Measurements from ENCODE around the gene UGT3A1. TPM values are rescaled to one million over a fixed set of nuclear protein-coding genes. Genes with fewer than 3 reads are reported as not detected.

Gene UGT3A1
- total RNA-seq, 1 experiment from 2014 or later: not detected

GRCh38 chr5:36007366-36007765, 16.2 kb upstream of the UGT3A1 start:
- Histone ChIP-seq H3K4me3 (ENCODE audit: low read depth, low read length) (no peak overlapping the region), H3K36me3 (ENCODE audit: control insufficient read depth, insufficient read depth, low read length) (no peaks in the 10 kb centered on the region), H3K9me3 (peaks cover 17% of the 10 kb centered on the region), H3K4me1 (no peaks in the 10 kb centered on the region), H3K27me3 (replicated peaks; ENCODE audit: control insufficient read depth, insufficient read depth, low read length) (no peaks in the 10 kb centered on the region)
- BruUV-seq (replicated peaks): no TSS peak
- DNase-seq: no peak
- no peak for TF ChIP-seq CTCF (IDR thresholded peaks at IDR 0.05; ENCODE audit: insufficient read depth in 1 of 2, low read depth in 1 of 2, low read length in 1 of 2, severe bottlenecking in 1 of 2, unreplicated experiment in 1 of 2)
- no peak overlapping the region for H3K4me3 Mint-ChIP-seq (ENCODE audit: unreplicated experiment)
- H3K27ac Mint-ChIP-seq (ENCODE audit: unreplicated experiment): no peak overlapping the region
- CTCF ChIA-PET: no interaction called here
- H3K4me1 Mint-ChIP-seq (ENCODE audit: low read depth, unreplicated experiment): no peaks in the 10 kb centered on the region
- intact Hi-C loops (cut with micrococcal nuclease; ENCODE audit: unreplicated experiment): no loop called here
- peaks cover 47% of the 10 kb centered on the region for H3K9me3 Mint-ChIP-seq (ENCODE audit: unreplicated experiment)
- POLR2A ChIA-PET: no interaction called here
- no peaks in the 10 kb centered on the region for H3K36me3 Mint-ChIP-seq (ENCODE audit: insufficient read depth, unreplicated experiment)
- H3K27me3 Mint-ChIP-seq (ENCODE audit: insufficient read depth, unreplicated experiment): no peaks in the 10 kb centered on the region

- Mint-ChIP-seq H3K36me3 (ENCODE audit: insufficient read depth, unreplicated experiment) (no peaks in the 10 kb centered on the region), H3K9me3 (ENCODE audit: unreplicated experiment) (peaks cover 40% of the 10 kb centered on the region), H3K27me3 (ENCODE audit: insufficient read depth, unreplicated experiment) (no peaks in the 10 kb centered on the region), H3K4me3 (ENCODE audit: unreplicated experiment) (no peak overlapping the region), H3K4me1 (ENCODE audit: low read depth, unreplicated experiment) (no peaks in the 10 kb centered on the region), H3K27ac (ENCODE audit: unreplicated experiment) (no peak overlapping the region)
- Histone ChIP-seq H3K4me3 (ENCODE audit: low read depth, low read length) (no peak overlapping the region), H3K9me3 (peaks cover 17% of the 10 kb centered on the region), H3K4me1 (no peaks in the 10 kb centered on the region), H3K27me3 (replicated peaks; ENCODE audit: control insufficient read depth, insufficient read depth, low read length) (no peaks in the 10 kb centered on the region), H3K36me3 (ENCODE audit: control insufficient read depth, insufficient read depth, low read length) (no peaks in the 10 kb centered on the region)
- no peak for DNase-seq
- BruUV-seq (replicated peaks): no TSS peak
- no peak for TF ChIP-seq CTCF (IDR thresholded peaks at IDR 0.05; ENCODE audit: insufficient read depth in 1 of 2, low read depth in 1 of 2, low read length in 1 of 2, severe bottlenecking in 1 of 2, unreplicated experiment in 1 of 2)
- intact Hi-C loops (cut with micrococcal nuclease; ENCODE audit: unreplicated experiment): no loop called here
- POLR2A ChIA-PET: no interaction called here
- CTCF ChIA-PET: no interaction called here
Measured at GRCh38 chr5:36006163-36006562, 15.0 kb upstream of the UGT3A1 start.

GRCh38 chr5:36001032-36001431, 9.8 kb upstream of the UGT3A1 start:
- BruUV-seq (replicated peaks): no TSS peak
- no peaks in the 10 kb centered on the region for H3K36me3 Mint-ChIP-seq (ENCODE audit: insufficient read depth, unreplicated experiment)
- intact Hi-C loops (cut with micrococcal nuclease; ENCODE audit: unreplicated experiment): no loop called here
- H3K9me3 Mint-ChIP-seq (ENCODE audit: unreplicated experiment): peaks cover 11% of the 10 kb centered on the region
- Histone ChIP-seq H3K36me3 (ENCODE audit: control insufficient read depth, insufficient read depth, low read length) (no peaks in the 10 kb centered on the region), H3K27me3 (replicated peaks; ENCODE audit: control insufficient read depth, insufficient read depth, low read length) (no peaks in the 10 kb centered on the region), H3K9me3 (no peaks in the 10 kb centered on the region), H3K4me1 (no peaks in the 10 kb centered on the region), H3K4me3 (ENCODE audit: low read depth, low read length) (no peak overlapping the region)
- POLR2A ChIA-PET: no interaction called here
- CTCF ChIA-PET: no interaction called here
- H3K4me3 Mint-ChIP-seq (ENCODE audit: unreplicated experiment): no peak overlapping the region
- no peak for DNase-seq
- TF ChIP-seq CTCF (IDR thresholded peaks at IDR 0.05; ENCODE audit: insufficient read depth in 1 of 2, low read depth in 1 of 2, low read length in 1 of 2, severe bottlenecking in 1 of 2, unreplicated experiment in 1 of 2): no peak
- no peak overlapping the region for H3K27ac Mint-ChIP-seq (ENCODE audit: unreplicated experiment)
- H3K27me3 Mint-ChIP-seq (ENCODE audit: insufficient read depth, unreplicated experiment): no peaks in the 10 kb centered on the region
- H3K4me1 Mint-ChIP-seq (ENCODE audit: low read depth, unreplicated experiment): peaks cover 7% of the 10 kb centered on the region

Measured in Caco-2 (cell line).